ENCODE measurements around the gene ALPP.

GRCh38 chr2:232349946-232350635, 28.5 kb upstream of the ALPP start:
- TF ChIP-seq CTCF (IDR thresholded peaks at IDR 0.05) (no peak), EZH2phosphoT487 (IDR thresholded peaks at IDR 0.05) (no peak), EZH2 (IDR thresholded peaks at IDR 0.05) (no peak)

Measured in neural progenitor cell (in vitro differentiated cells).